Neural progenitor cell (in vitro differentiated cells): ENCODE data around the gene PROKR2. TPM values are rescaled to one million over a fixed set of nuclear protein-coding genes. Genes with fewer than 3 reads are reported as not detected.

ENCODE experiments used
- DNase-seq: peaks from one replicate; pipeline ENCODE4 v3.0.0-alpha.2; 2016; ENCODE audit warnings: low spot score
- H2AFZ ChIP-seq: fragments of 200-600 bp; sonication (generic); replicated peaks from 2 replicates; pipeline ENCODE4 v1.6.1; 2016; ENCODE audit warnings: antibody characterized with exemption
- H3F3A ChIP-seq: fragments of 200-600 bp; sonication (generic); 2 replicates; pipeline ENCODE4 v1.6.1; 2016; ENCODE audit warnings: antibody characterized with exemption, low read depth
- H3K27ac ChIP-seq: fragments of 200-600 bp; sonication (generic); 2 replicates; pipeline ENCODE4 v1.5.1; 2016; ENCODE audit warnings: mild to moderate bottlenecking
- H3K27me3 ChIP-seq: fragments of 200-600 bp; sonication (generic); 2 replicates; pipeline ENCODE4 v1.6.1; 2016; ENCODE audit warnings: mild to moderate bottlenecking, moderate library complexity
- H3K36me3 ChIP-seq: fragments of 200-600 bp; sonication (generic); 2 replicates; pipeline ENCODE4 v1.5.1; 2016
- H3K4me1 ChIP-seq: fragments of 200-600 bp; sonication (generic); 2 replicates; pipeline ENCODE4 v1.6.1; 2016; ENCODE audit warnings: mixed run types
- H3K4me2 ChIP-seq: fragments of 200-600 bp; sonication (generic); 2 replicates; pipeline ENCODE4 v1.6.1; 2016
- H3K4me3 ChIP-seq: fragments of 200-600 bp; sonication (generic); 2 replicates; pipeline ENCODE4 v1.5.1; 2016
- H3K79me2 ChIP-seq: fragments of 200-600 bp; sonication (generic); 2 replicates; pipeline ENCODE4 v1.6.1; 2016; ENCODE audit warnings: low read depth
- H3K9ac ChIP-seq: fragments of 200-600 bp; sonication (generic); 2 replicates; pipeline ENCODE4 v1.6.1; 2016
- H3K9me3 ChIP-seq: fragments of 200-600 bp; sonication (generic); 2 replicates; pipeline ENCODE4 v1.5.1; 2016; ENCODE audit warnings: low read depth
- H4K20me1 ChIP-seq: fragments of 200-600 bp; sonication (generic); 2 replicates; pipeline ENCODE4 v1.6.1; 2016; ENCODE audit warnings: low read depth
- H3K27ac Mint-ChIP-seq: 3 replicates; pipeline ENCODE4 v1.8.0; 2021; ENCODE audit warnings: mixed read lengths
- H3K27me3 Mint-ChIP-seq: 2 replicates; pipeline ENCODE4 v1.8.0; 2022; ENCODE audit warnings: low read depth, mild to moderate bottlenecking, inconsistent platforms, moderate library complexity, mixed read lengths; ENCODE audit not compliant: insufficient read depth
- H3K36me3 Mint-ChIP-seq: 3 replicates; pipeline ENCODE4 v1.8.0; 2021; ENCODE audit warnings: mixed read lengths
- H3K4me1 Mint-ChIP-seq: 3 replicates; pipeline ENCODE4 v1.8.0; 2021; ENCODE audit warnings: mixed read lengths
- H3K4me3 Mint-ChIP-seq: 3 replicates; pipeline ENCODE4 v1.8.0; 2021; ENCODE audit warnings: mild to moderate bottlenecking, moderate library complexity, mixed read lengths
- H3K9me3 Mint-ChIP-seq: 3 replicates; pipeline ENCODE4 v1.8.0; 2020; ENCODE audit warnings: mixed read lengths
- EZH2 ChIP-seq: fragments of 200-600 bp; sonication (generic); IDR thresholded peaks from 2 replicates; pipeline ENCODE4 v1.6.1; 2017; ENCODE audit warnings: antibody characterized with exemption, mild to moderate bottlenecking, moderate library complexity
- EZH2phosphoT487 ChIP-seq: fragments of 200-600 bp; sonication (generic); IDR thresholded peaks from 2 replicates; pipeline ENCODE4 v1.6.1; 2017; ENCODE audit warnings: antibody characterized with exemption
- total RNA-seq: library from RNA; depleted of rRNA; stranded (reverse); fragments of >200 nt; gene quantifications from 2 replicates; pipeline ENCODE4 v1.2.3, GENCODE V29; 2015; ENCODE audit warnings: low replicate concordance
- TF ChIP-seq, protein P1 (sequence below): fragments of 200-600 bp; sonication (generic); IDR thresholded peaks from 2 replicates; pipeline ENCODE4 v1.5.1; 2017; ENCODE audit warnings: antibody characterized with exemption, mild to moderate bottlenecking

PROKR2 gene
- total RNA-seq, 1 donor from 2014 or later: not detected

DNA sequence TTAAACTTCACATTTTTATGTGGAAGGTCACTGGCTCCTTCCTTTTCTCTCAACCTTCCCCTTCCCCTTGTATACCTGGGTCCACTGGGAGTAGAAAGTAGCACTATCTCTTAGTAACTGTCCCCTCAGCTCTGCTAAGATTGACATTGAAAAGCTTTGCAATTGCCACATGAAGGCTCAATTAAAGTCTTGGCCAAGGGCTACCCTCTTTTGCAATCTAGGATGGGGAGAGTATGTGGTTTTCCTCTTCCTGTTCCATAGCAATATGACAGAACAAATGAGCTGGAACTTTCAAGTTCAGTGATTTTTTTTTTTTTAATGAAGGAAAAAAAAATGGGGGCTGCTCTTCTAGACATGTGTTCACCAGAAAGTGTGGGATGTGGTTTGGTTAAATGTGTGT, 37.1 kb downstream of the PROKR2 start:
- H3K27me3 ChIP-seq: no peaks in the 10 kb centered on the region
- H2AFZ ChIP-seq: no peak overlapping the region
- no peaks in the 10 kb centered on the region for H3K9me3 ChIP-seq
- H3K36me3 ChIP-seq: no peaks in the 10 kb centered on the region
- no peak overlapping the region for H3K27ac Mint-ChIP-seq
- H4K20me1 ChIP-seq: no peaks in the 10 kb centered on the region
- H3K4me3 Mint-ChIP-seq: no peak overlapping the region
- H3K4me3 ChIP-seq: no peak overlapping the region
- peaks cover 4% of the 10 kb centered on the region for H3K9me3 Mint-ChIP-seq
- H3K79me2 ChIP-seq: no peaks in the 10 kb centered on the region
- peaks cover 8% of the 10 kb centered on the region for H3K27me3 Mint-ChIP-seq
- no peak for TF ChIP-seq EZH2
- TF ChIP-seq EZH2phosphoT487: no peak
- TF ChIP-seq, protein P1, sequence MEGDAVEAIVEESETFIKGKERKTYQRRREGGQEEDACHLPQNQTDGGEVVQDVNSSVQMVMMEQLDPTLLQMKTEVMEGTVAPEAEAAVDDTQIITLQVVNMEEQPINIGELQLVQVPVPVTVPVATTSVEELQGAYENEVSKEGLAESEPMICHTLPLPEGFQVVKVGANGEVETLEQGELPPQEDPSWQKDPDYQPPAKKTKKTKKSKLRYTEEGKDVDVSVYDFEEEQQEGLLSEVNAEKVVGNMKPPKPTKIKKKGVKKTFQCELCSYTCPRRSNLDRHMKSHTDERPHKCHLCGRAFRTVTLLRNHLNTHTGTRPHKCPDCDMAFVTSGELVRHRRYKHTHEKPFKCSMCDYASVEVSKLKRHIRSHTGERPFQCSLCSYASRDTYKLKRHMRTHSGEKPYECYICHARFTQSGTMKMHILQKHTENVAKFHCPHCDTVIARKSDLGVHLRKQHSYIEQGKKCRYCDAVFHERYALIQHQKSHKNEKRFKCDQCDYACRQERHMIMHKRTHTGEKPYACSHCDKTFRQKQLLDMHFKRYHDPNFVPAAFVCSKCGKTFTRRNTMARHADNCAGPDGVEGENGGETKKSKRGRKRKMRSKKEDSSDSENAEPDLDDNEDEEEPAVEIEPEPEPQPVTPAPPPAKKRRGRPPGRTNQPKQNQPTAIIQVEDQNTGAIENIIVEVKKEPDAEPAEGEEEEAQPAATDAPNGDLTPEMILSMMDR: no peak
- H3K36me3 Mint-ChIP-seq: no peaks in the 10 kb centered on the region
- no peak overlapping the region for H3K27ac ChIP-seq
- no peaks in the 10 kb centered on the region for H3K4me1 Mint-ChIP-seq
- no peaks in the 10 kb centered on the region for H3K4me1 ChIP-seq
- H3K4me2 ChIP-seq: no peak overlapping the region
- DNase-seq: no peak
- no peaks in the 10 kb centered on the region for H3F3A ChIP-seq
- no peak overlapping the region for H3K9ac ChIP-seq

DNA sequence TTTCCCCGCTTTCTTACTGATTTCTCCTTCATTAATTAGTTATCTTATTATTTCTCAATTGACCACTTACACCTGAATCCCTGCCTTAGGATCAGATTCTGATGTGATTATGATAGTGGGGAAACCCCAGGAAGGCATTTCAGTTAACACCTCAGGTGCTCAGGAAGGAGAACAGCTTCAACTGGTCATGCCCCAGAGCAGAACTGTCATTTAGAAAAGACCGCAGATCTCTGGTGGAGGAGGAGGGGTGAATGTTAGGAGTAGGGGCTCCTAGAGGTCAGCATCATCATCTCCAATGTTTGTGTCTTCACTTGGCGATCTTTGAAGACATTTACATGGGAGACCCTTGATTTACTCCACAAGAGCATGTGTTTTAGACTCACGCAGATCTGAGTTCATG, 44.5 kb downstream of the PROKR2 start:
- no peak overlapping the region for H3K27ac Mint-ChIP-seq
- no peaks in the 10 kb centered on the region for H3K36me3 ChIP-seq
- H3K4me3 Mint-ChIP-seq: no peak overlapping the region

GRCh38 chr20:5270603-5271002, 46.2 kb downstream of the PROKR2 start:
- no peak overlapping the region for H3K4me3 ChIP-seq
- H3K36me3 ChIP-seq: no peaks in the 10 kb centered on the region
- Mint-ChIP-seq H3K9me3 (no peaks in the 10 kb centered on the region), H3K27ac (no peak overlapping the region), H3K36me3 (no peaks in the 10 kb centered on the region), H3K4me1 (peaks cover 6% of the 10 kb centered on the region), H3K4me3 (no peak overlapping the region), H3K27me3 (peaks cover 7% of the 10 kb centered on the region)
- H3K4me2 ChIP-seq: peak overlapping the region; percentile 37
- H3K9me3 ChIP-seq: no peaks in the 10 kb centered on the region
- H4K20me1 ChIP-seq: no peaks in the 10 kb centered on the region
- no peak overlapping the region for H3K27ac ChIP-seq
- DNase-seq: peak; percentile 57
- H2AFZ ChIP-seq: no peak overlapping the region
- H3K27me3 ChIP-seq: no peaks in the 10 kb centered on the region
- H3K79me2 ChIP-seq: no peaks in the 10 kb centered on the region
- H3K4me1 ChIP-seq: peaks cover 11% of the 10 kb centered on the region
- H3F3A ChIP-seq: no peaks in the 10 kb centered on the region
- no peak overlapping the region for H3K9ac ChIP-seq
- TF ChIP-seq, protein P1: no peak
- no peak for TF ChIP-seq EZH2
- TF ChIP-seq EZH2phosphoT487: no peak

More for the DNA sequence above, 44.5 kb downstream of the PROKR2 start:
- Mint-ChIP-seq H3K36me3 (no peaks in the 10 kb centered on the region), H3K9me3 (no peaks in the 10 kb centered on the region), H3K4me1 (peaks cover 6% of the 10 kb centered on the region), H3K27me3 (peaks cover 7% of the 10 kb centered on the region)
- Histone ChIP-seq H3K9me3 (no peaks in the 10 kb centered on the region), H3K9ac (no peak overlapping the region), H3K4me2 (no peak overlapping the region), H3K79me2 (no peaks in the 10 kb centered on the region), H3K27me3 (no peaks in the 10 kb centered on the region), H3K4me3 (no peak overlapping the region), H3K4me1 (peaks cover 11% of the 10 kb centered on the region), H2AFZ (no peak overlapping the region), H3K27ac (no peak overlapping the region), H4K20me1 (no peaks in the 10 kb centered on the region), H3F3A (no peaks in the 10 kb centered on the region)
- TF ChIP-seq EZH2: no peak
- TF ChIP-seq, protein P1: no peak
- no peak for TF ChIP-seq EZH2phosphoT487
- no peak for DNase-seq
